ENCODE results near the gene SLC9A7.

Gene SLC9A7

GRCh38 chrX:46573331-46573891 lies 185.5 kb downstream of the SLC9A7 start, which contains the start of gene CHST7:
CHST7 (plus strand) TSS chrX:46573765; CDS start chrX:46573932, 167 bp downstream.
- H3K27ac ChIP-seq, result 0 out of 2 replicates have a peak within 1 kb of the TSS, but pooled peaks have one; percentile 14
- TF ChIP-seq CTCF (conservative IDR thresholded peaks at IDR 0.05), result peak; percentile 22; the same call in 1 of the 2 replicates

GRCh38 chrX:46572340-46572936 lies 186.5 kb downstream of the SLC9A7 start:
- no peak overlapping the region for H3K27ac ChIP-seq

GRCh38 chrX:46571423-46572339 lies 187.2 kb downstream of the SLC9A7 start:
- TF ChIP-seq CTCF (conservative IDR thresholded peaks at IDR 0.05), result no peak
- no peak overlapping the region for H3K27ac ChIP-seq

More at GRCh38 chrX:46572340-46572936, 186.5 kb downstream of the SLC9A7 start:
- TF ChIP-seq CTCF (conservative IDR thresholded peaks at IDR 0.05), result no peak

- no peak overlapping the region for H3K27ac ChIP-seq
- no peak for TF ChIP-seq CTCF (conservative IDR thresholded peaks at IDR 0.05)
These were observed 189.3 kb downstream of the SLC9A7 start for GRCh38 chrX:46569621-46570020.

GRCh38 chrX:46567388-46567787 lies 191.5 kb downstream of the SLC9A7 start:
- H3K27ac ChIP-seq, result no peak overlapping the region
- no peak for TF ChIP-seq CTCF (conservative IDR thresholded peaks at IDR 0.05)

GRCh38 chrX:46561824-46562657 lies 196.9 kb downstream of the SLC9A7 start:
- H3K27ac ChIP-seq, result no peak overlapping the region
- no peak for TF ChIP-seq CTCF (conservative IDR thresholded peaks at IDR 0.05)

All from VCaP (cell line).